ENCODE measurements around the gene GMEB1. TPM values are rescaled to one million over a fixed set of nuclear protein-coding genes. Genes with fewer than 3 reads are reported as not detected.
"Not testable (repeated sequence)": the region's sequence is repeated elsewhere in the genome, so short reads cannot be mapped to it uniquely, and the experiment has no call there.

Gene GMEB1
- total and polyA plus RNA-seq, 2 experiments from 2014 or later: 7.6 to 9.2 TPM

DNA sequence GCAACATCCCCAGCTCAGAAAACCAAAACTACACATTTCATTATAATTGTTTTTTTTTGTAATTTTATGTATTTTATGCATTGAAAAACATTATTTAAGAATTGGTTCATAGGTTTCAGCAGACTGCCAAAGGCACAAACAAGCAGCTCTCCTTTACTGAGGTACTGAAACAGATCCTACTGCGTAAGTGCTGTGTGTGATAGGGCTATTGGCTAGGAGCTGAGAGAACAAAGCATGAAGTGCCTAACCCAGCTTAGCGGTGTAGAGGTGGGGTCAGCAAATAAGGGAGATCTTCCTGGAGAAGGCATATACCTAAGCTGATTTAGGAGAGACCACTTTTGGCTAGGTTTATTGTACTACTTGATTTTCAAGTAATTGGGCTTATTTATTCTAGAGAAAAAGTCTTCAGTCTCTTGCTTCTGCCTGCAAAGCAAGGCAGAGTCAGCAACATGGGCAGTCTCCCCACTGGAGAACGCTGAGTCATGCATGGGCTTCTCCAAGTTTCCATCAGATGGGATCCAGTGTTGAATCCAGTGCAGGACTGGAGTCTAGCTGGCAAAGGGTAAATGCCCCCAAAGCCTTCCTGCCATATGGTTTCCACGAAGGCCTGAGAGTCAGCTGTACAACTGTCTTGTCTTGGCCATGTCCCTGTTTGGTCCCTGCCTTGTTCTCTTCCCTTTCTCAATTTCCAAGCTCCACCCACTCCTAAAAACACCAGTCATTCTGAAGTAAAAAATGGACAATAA lies 50.2 kb downstream of the GMEB1 start:
- TF ChIP-seq, protein P1, sequence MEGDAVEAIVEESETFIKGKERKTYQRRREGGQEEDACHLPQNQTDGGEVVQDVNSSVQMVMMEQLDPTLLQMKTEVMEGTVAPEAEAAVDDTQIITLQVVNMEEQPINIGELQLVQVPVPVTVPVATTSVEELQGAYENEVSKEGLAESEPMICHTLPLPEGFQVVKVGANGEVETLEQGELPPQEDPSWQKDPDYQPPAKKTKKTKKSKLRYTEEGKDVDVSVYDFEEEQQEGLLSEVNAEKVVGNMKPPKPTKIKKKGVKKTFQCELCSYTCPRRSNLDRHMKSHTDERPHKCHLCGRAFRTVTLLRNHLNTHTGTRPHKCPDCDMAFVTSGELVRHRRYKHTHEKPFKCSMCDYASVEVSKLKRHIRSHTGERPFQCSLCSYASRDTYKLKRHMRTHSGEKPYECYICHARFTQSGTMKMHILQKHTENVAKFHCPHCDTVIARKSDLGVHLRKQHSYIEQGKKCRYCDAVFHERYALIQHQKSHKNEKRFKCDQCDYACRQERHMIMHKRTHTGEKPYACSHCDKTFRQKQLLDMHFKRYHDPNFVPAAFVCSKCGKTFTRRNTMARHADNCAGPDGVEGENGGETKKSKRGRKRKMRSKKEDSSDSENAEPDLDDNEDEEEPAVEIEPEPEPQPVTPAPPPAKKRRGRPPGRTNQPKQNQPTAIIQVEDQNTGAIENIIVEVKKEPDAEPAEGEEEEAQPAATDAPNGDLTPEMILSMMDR (IDR thresholded peaks at IDR 0.05; ENCODE audit: poor library complexity): no peak
- TF ChIP-seq EZH2phosphoT487 (IDR thresholded peaks at IDR 0.05; ENCODE audit: low read depth, severe bottlenecking, unreplicated experiment) (no peak), EZH2 (IDR thresholded peaks at IDR 0.05; ENCODE audit: borderline replicate concordance) (no peak)
- WGBS (ENCODE audit: low lambda C conversion rate, missing lambda C conversion rate): 89% methylated on average over 4 of the region's 4 CpGs
- Histone ChIP-seq H3K27ac (no peak overlapping the region), H2AFZ (no peak overlapping the region), H4K20me1 (ENCODE audit: insufficient read depth, poor library complexity, severe bottlenecking) (no peaks in the 10 kb centered on the region), H3K79me2 (no peaks in the 10 kb centered on the region), H3K9me2 (replicated peaks; ENCODE audit: insufficient read depth) (no peaks in the 10 kb centered on the region), H3K4me2 (no peak overlapping the region), H3K4me3 (no peak overlapping the region), H3K4me1 (ENCODE audit: insufficient read depth) (no peaks in the 10 kb centered on the region), H3K9me3 (ENCODE audit: low read depth) (no peaks in the 10 kb centered on the region), H3K36me3 (replicated peaks; ENCODE audit: insufficient read depth, low read depth) (no peaks in the 10 kb centered on the region), H3K27me3 (no peaks in the 10 kb centered on the region)
- peak; percentile 15 for DNase-seq (ENCODE audit: low spot score)

GRCh38 chr1:28719332-28719619 lies 50.7 kb downstream of the GMEB1 start:
- H3K27me3 ChIP-seq: no peaks in the 10 kb centered on the region
- H3K36me3 ChIP-seq (replicated peaks; ENCODE audit: insufficient read depth, low read depth): no peaks in the 10 kb centered on the region
- no peak for TF ChIP-seq EZH2phosphoT487 (IDR thresholded peaks at IDR 0.05; ENCODE audit: low read depth, severe bottlenecking, unreplicated experiment)
- no peak for TF ChIP-seq EZH2 (IDR thresholded peaks at IDR 0.05; ENCODE audit: borderline replicate concordance)
- TF ChIP-seq, protein P1 (IDR thresholded peaks at IDR 0.05; ENCODE audit: poor library complexity): no peak

DNA sequence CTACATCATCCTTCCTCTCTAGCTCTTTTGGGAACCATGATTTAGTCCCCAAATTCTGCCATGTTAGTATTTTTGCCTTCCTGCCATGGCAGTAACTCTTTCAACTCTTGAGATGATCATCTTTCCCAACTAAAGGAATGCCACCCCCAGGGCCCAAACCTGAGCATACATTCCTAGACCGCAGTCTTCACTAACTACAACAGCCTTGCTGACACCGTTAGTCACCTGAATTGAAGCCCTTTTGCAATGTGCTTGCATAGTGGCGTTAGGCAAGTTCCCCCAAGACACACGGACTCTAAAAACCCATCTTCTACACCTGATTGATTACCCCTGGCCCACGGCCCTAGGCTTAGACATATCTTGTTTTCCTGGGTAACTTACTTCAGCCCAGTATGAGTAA lies 51.8 kb downstream of the GMEB1 start:
- no peak overlapping the region for H2AFZ ChIP-seq
- no peaks in the 10 kb centered on the region for H3K36me3 ChIP-seq (replicated peaks; ENCODE audit: insufficient read depth, low read depth)
- H3K27me3 ChIP-seq: no peaks in the 10 kb centered on the region
- H3K4me3 ChIP-seq: no peak overlapping the region
- TF ChIP-seq EZH2phosphoT487 (IDR thresholded peaks at IDR 0.05; ENCODE audit: low read depth, severe bottlenecking, unreplicated experiment): no peak
- no peak for TF ChIP-seq EZH2 (IDR thresholded peaks at IDR 0.05; ENCODE audit: borderline replicate concordance)
- TF ChIP-seq, protein P1 (IDR thresholded peaks at IDR 0.05; ENCODE audit: poor library complexity): no peak
- H3K4me1 ChIP-seq (ENCODE audit: insufficient read depth): no peaks in the 10 kb centered on the region
- no peaks in the 10 kb centered on the region for H4K20me1 ChIP-seq (ENCODE audit: insufficient read depth, poor library complexity, severe bottlenecking)
- H3K79me2 ChIP-seq: no peaks in the 10 kb centered on the region
- no peak overlapping the region for H3K4me2 ChIP-seq
- no peak for DNase-seq (ENCODE audit: low spot score)
- 72% methylated on average over 5 of the region's 5 CpGs for WGBS (ENCODE audit: low lambda C conversion rate, missing lambda C conversion rate)
- H3K9me2 ChIP-seq (replicated peaks; ENCODE audit: insufficient read depth): no peaks in the 10 kb centered on the region
- no peaks in the 10 kb centered on the region for H3K9me3 ChIP-seq (ENCODE audit: low read depth)
- H3K27ac ChIP-seq: no peak overlapping the region

More at GRCh38 chr1:28719332-28719619, 50.7 kb downstream of the GMEB1 start:
- Histone ChIP-seq H2AFZ (no peak overlapping the region), H3K9me3 (ENCODE audit: low read depth) (no peaks in the 10 kb centered on the region), H3K9me2 (replicated peaks; ENCODE audit: insufficient read depth) (no peaks in the 10 kb centered on the region), H3K79me2 (no peaks in the 10 kb centered on the region), H4K20me1 (ENCODE audit: insufficient read depth, poor library complexity, severe bottlenecking) (no peaks in the 10 kb centered on the region), H3K27ac (no peak overlapping the region), H3K4me2 (no peak overlapping the region), H3K4me1 (ENCODE audit: insufficient read depth) (no peaks in the 10 kb centered on the region), H3K4me3 (no peak overlapping the region)
- DNase-seq (ENCODE audit: low spot score): no peak

DNA sequence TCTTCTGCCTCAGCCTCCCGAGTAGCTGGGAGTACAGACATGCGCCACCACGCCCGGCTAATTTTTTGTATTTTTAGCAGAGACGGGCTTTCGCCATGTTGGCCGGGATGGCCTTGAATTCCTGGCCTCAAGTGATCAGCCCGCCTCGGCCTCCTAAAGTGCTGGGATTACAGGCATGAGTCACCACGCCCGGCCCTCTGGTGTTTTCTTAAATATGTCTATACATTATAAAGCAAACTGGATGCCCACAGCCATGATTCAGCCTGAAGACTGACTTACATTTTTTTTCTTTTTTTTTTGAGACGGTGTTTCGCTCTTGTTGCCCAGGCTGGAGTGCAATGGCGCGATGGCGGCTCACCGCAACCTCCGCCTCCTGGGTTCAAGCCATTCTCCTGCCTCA lies 53.3 kb downstream of the GMEB1 start:
- H3K27ac ChIP-seq, H3K4me2 ChIP-seq: not testable (repeated sequence)
- WGBS (ENCODE audit: low lambda C conversion rate, missing lambda C conversion rate): 86% methylated on average over 18 of the region's 18 CpGs

GRCh38 chr1:28725365-28725764 lies 56.8 kb downstream of the GMEB1 start:
- not testable (repeated sequence) for DNase-seq (ENCODE audit: low spot score); H3K9me2 ChIP-seq (replicated peaks; ENCODE audit: insufficient read depth); H3K4me1 ChIP-seq (ENCODE audit: insufficient read depth); H4K20me1 ChIP-seq (ENCODE audit: insufficient read depth, poor library complexity, severe bottlenecking); H3K9me3 ChIP-seq (ENCODE audit: low read depth); H3K27me3 ChIP-seq; H3K4me2 ChIP-seq; H3K4me3 ChIP-seq; H3K79me2 ChIP-seq; H3K36me3 ChIP-seq (replicated peaks; ENCODE audit: insufficient read depth, low read depth); H2AFZ ChIP-seq; H3K27ac ChIP-seq
- WGBS (ENCODE audit: low lambda C conversion rate, missing lambda C conversion rate): 96% methylated on average over 5 of the region's 5 CpGs

More for the DNA sequence above, 53.3 kb downstream of the GMEB1 start:
- H3K4me3 ChIP-seq; H3K9me2 ChIP-seq (replicated peaks; ENCODE audit: insufficient read depth); H3K27me3 ChIP-seq; H4K20me1 ChIP-seq (ENCODE audit: insufficient read depth, poor library complexity, severe bottlenecking); H3K79me2 ChIP-seq; DNase-seq (ENCODE audit: low spot score); H3K9me3 ChIP-seq (ENCODE audit: low read depth); H3K36me3 ChIP-seq (replicated peaks; ENCODE audit: insufficient read depth, low read depth); H2AFZ ChIP-seq; H3K4me1 ChIP-seq (ENCODE audit: insufficient read depth): not testable (repeated sequence)

Measured in hepatocyte (in vitro differentiated cells).